ENCODE measurements around the gene MAP3K7.
"Not testable (repeated sequence)": the region's sequence is repeated elsewhere in the genome, so short reads cannot be mapped to it uniquely, and the experiment has no call there.

The MAP3K7 gene

DNA sequence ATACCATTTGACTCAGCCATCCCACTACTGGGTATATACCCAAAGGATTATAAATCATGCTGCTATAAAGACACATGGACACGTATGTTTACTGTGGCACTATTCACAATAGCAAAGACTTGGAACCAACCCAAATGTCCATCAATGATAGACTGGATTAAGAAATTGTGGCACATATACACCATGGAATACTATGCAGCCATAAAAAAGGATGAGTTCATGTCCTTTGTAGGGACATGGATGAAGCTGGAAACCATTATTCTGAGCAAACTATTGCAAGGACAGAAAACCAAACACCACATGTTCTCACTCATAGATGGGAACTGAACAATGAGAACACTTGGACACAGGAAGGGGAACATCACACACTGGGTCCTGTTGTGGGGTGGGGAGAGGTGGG is 19.2 kb downstream of the MAP3K7 start:
- not testable (repeated sequence) for H3K4me3 ChIP-seq (ENCODE audit: low read length); H2AFZ ChIP-seq (ENCODE audit: low read depth, low read length); H3K9me3 ChIP-seq (ENCODE audit: low read length); H3K4me1 ChIP-seq (ENCODE audit: insufficient read depth, low read length); H3K27me3 ChIP-seq (ENCODE audit: insufficient read depth, low read length)
- H3K36me3 ChIP-seq (ENCODE audit: insufficient read depth, low read length) = peaks cover 16% of the 10 kb centered on the region

DNA sequence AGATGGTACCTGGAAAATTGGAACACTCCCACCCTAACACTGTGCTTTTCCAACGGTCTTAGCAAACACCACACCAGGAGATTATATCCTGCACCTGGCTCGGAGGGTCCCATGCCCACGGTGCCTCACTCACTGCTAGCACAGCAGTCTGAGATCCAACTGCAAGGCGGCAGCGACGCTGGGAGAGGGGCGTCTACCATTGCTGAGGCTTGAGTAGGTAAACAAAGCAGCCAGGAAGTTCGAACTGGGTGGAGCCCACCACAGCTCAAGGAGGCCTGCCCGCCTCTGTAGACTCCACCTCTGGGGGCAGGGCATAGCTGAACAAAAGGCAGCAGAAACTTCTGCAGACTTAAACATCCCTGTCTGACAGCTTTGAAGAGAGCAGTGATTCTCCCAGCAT is 24.5 kb downstream of the MAP3K7 start:
- not testable (repeated sequence) for H2AFZ ChIP-seq (ENCODE audit: low read depth, low read length); H3K9me3 ChIP-seq (ENCODE audit: low read length); H3K4me3 ChIP-seq (ENCODE audit: low read length); H3K4me1 ChIP-seq (ENCODE audit: insufficient read depth, low read length); H3K27me3 ChIP-seq (ENCODE audit: insufficient read depth, low read length)
- H3K36me3 ChIP-seq (ENCODE audit: insufficient read depth, low read length) = peaks cover 32% of the 10 kb centered on the region

DNA sequence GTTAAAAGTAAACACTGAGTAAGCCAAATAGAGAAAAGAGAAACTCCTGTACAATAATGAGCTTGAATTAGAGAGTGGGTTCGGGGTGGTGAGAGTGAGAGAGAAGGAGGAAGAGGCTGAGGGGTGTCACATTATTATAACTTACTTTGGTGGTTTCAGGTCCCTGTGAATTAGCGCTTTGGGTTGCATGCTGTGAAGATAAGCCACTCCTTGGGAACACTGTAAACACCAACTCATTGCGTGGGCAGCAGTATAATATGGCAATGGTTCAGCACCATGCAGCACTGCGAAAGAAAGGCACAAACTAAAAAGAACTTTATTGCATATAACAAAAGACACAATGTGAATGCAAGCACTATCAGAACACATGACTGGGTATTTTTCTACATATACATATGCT is 26.9 kb downstream of the MAP3K7 start:
- Histone ChIP-seq H3K4me1 (ENCODE audit: insufficient read depth, low read length) (no peaks in the 10 kb centered on the region), H3K9me3 (ENCODE audit: low read length) (peaks cover 9% of the 10 kb centered on the region), H3K4me3 (ENCODE audit: low read length) (no peak overlapping the region), H3K36me3 (ENCODE audit: insufficient read depth, low read length) (peaks cover 46% of the 10 kb centered on the region), H3K27me3 (ENCODE audit: insufficient read depth, low read length) (no peaks in the 10 kb centered on the region), H2AFZ (ENCODE audit: low read depth, low read length) (no peak overlapping the region)

DNA sequence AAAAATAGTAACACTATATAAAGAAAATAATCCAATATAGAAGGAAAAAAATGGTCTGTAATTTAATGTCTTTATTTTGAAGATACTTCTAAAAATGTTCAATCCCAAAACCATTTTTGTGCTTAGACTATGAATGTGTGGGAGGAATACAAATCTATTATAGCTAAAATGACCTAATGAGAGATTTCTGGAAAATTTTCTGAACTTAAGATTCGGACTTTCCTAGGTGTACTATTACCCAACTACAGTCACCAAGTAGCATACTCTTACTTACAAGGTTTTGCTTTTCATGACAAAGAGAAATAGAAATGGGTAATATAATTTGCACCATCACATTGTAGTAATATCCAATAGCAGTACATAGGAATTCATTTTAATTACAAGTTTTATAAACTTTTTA is 29.9 kb downstream of the MAP3K7 start:
- no peaks in the 10 kb centered on the region for H3K4me1 ChIP-seq (ENCODE audit: insufficient read depth, low read length)
- H3K27me3 ChIP-seq (ENCODE audit: insufficient read depth, low read length) = no peaks in the 10 kb centered on the region
- H3K4me3 ChIP-seq (ENCODE audit: low read length) = no peak overlapping the region
- H3K9me3 ChIP-seq (ENCODE audit: low read length) = peaks cover 2% of the 10 kb centered on the region
- H3K36me3 ChIP-seq (ENCODE audit: insufficient read depth, low read length) = peaks cover 63% of the 10 kb centered on the region
- H2AFZ ChIP-seq (ENCODE audit: low read depth, low read length) = no peak overlapping the region

DNA sequence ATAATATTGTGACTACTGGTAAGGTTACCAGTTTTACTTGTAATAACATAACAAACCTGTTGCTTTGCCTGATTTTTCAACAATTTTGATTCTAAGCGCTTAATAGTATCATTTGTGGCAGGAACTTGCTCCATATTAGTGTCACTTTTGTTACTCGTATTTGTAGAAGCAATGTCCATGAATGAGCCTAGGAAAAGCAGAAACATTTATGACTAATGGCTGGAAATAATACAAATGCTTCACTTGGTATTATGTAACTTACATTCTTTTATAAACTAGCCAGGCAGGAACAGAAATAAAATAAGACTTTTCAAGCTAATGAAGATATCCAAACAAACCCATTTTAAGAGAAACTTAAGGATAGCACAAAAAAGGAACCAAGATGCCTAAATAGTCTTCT is 38.9 kb downstream of the MAP3K7 start:
- no peaks in the 10 kb centered on the region for H3K9me3 ChIP-seq (ENCODE audit: low read length)
- no peak overlapping the region for H3K4me3 ChIP-seq (ENCODE audit: low read length)
- no peaks in the 10 kb centered on the region for H3K4me1 ChIP-seq (ENCODE audit: insufficient read depth, low read length)
- peaks cover 89% of the 10 kb centered on the region for H3K36me3 ChIP-seq (ENCODE audit: insufficient read depth, low read length)
- no peak overlapping the region for H2AFZ ChIP-seq (ENCODE audit: low read depth, low read length)
- H3K27me3 ChIP-seq (ENCODE audit: insufficient read depth, low read length) = no peaks in the 10 kb centered on the region

DNA sequence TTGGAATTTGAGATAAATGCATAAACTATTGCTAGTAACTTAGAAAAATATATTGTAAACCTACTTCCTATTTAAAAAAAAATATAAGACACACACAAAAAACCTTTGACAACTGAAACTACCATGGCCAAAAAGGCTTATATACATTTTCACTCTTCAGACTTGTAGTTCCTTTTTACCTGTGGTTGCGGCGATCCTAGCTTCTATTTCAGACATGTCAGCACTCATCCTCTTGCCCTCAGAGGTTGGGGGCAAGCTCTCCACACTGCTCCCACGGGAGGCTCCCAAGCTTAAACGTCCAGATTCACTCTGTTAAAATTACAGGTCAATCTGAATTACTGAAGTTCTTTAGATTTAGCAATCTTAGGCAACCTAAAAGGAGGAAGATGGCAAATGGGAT is 39.8 kb downstream of the MAP3K7 start:
- no peak overlapping the region for H3K4me3 ChIP-seq (ENCODE audit: low read length)
- H3K4me1 ChIP-seq (ENCODE audit: insufficient read depth, low read length) = no peaks in the 10 kb centered on the region
- H3K27me3 ChIP-seq (ENCODE audit: insufficient read depth, low read length) = no peaks in the 10 kb centered on the region
- H3K36me3 ChIP-seq (ENCODE audit: insufficient read depth, low read length) = peaks cover 87% of the 10 kb centered on the region
- no peaks in the 10 kb centered on the region for H3K9me3 ChIP-seq (ENCODE audit: low read length)
- H2AFZ ChIP-seq (ENCODE audit: low read depth, low read length) = no peak overlapping the region

DNA sequence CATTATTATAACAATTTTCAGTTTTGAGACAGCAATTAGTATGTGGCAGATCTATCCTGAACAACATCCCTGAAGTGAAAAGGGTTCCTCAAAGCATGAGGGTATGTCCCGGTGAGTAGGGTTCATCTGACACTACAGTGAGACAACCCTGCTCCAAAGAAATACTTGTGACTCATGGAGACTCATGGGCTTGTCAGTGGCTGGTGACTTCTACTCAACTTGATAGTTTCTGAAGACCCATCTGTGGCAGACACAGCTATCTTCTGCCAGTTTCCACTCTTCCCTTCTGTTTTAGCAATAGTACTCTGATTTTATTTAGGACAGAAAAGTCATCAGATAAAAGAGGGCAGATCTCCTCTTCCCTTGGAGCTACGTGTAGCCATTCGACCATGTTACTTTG is 41.4 kb downstream of the MAP3K7 start:
- peaks cover 83% of the 10 kb centered on the region for H3K36me3 ChIP-seq (ENCODE audit: insufficient read depth, low read length)
- H3K9me3 ChIP-seq (ENCODE audit: low read length) = no peaks in the 10 kb centered on the region
- no peaks in the 10 kb centered on the region for H3K27me3 ChIP-seq (ENCODE audit: insufficient read depth, low read length)
- no peak overlapping the region for H3K4me3 ChIP-seq (ENCODE audit: low read length)
- no peaks in the 10 kb centered on the region for H3K4me1 ChIP-seq (ENCODE audit: insufficient read depth, low read length)
- H2AFZ ChIP-seq (ENCODE audit: low read depth, low read length) = no peak overlapping the region

DNA sequence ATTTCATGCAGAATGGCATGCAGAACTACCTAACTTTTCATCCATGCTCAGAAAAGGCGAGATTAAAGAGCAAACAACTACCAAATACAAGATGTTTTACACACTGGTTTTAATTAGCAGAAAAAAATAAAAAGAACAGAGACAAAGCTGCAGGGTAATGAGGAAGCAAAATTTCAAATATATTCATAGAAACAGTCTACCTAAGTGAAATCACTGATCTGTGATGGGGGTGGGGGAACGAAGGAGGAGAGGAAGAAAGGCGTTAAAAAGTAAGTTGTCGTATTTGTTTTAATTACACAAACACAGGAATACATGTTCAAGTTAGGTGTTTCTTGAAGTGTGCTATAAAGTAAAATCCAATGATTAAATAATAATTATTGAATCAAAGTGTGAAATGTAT is 42.1 kb downstream of the MAP3K7 start:
- Histone ChIP-seq H3K9me3 (ENCODE audit: low read length) (no peaks in the 10 kb centered on the region), H3K36me3 (ENCODE audit: insufficient read depth, low read length) (peaks cover 77% of the 10 kb centered on the region), H3K27me3 (ENCODE audit: insufficient read depth, low read length) (no peaks in the 10 kb centered on the region), H2AFZ (ENCODE audit: low read depth, low read length) (no peak overlapping the region), H3K4me1 (ENCODE audit: insufficient read depth, low read length) (no peaks in the 10 kb centered on the region), H3K4me3 (ENCODE audit: low read length) (no peak overlapping the region)

DNA sequence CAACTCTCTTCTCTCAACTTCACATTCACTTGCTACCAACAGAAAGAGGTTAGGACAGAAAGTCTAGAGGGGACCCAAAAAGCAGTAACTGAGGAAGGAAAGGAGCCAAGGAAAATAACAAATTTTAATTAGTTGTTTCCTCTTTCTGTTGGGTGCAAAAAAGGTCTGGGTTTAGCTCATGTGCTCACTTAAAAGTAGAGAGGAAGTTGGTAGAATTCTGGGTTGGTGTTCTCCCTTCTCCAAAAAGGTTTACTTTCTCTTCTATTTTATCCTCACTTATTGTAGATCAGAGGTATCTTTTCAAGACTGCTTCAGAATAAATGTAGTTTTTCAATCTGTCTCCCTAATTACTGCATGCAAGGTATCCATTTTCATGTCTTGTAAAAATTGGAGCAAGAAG is 42.8 kb downstream of the MAP3K7 start:
- H2AFZ ChIP-seq (ENCODE audit: low read depth, low read length) = no peak overlapping the region
- no peaks in the 10 kb centered on the region for H3K27me3 ChIP-seq (ENCODE audit: insufficient read depth, low read length)
- H3K4me1 ChIP-seq (ENCODE audit: insufficient read depth, low read length) = no peaks in the 10 kb centered on the region
- peaks cover 72% of the 10 kb centered on the region for H3K36me3 ChIP-seq (ENCODE audit: insufficient read depth, low read length)
- H3K9me3 ChIP-seq (ENCODE audit: low read length) = no peaks in the 10 kb centered on the region
- no peak overlapping the region for H3K4me3 ChIP-seq (ENCODE audit: low read length)

DNA sequence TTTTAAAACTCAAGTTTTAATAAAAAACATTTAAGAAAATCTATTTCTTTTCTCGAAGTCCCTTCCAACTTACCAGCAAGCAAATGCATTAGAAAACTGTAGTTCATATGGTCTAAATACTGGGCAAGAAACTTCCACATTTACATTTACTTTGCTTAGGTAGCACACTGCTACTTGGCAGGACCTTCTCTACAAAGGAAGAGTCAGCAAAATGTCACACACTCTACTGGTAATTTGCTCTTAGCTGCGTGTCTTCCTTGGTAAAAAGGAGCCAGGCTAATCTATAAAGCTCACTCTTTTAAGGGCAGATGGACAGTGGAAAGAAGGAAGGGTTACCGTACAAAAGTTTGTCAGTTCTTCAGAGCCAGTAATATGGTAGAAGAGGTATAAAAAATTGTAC is 45.7 kb downstream of the MAP3K7 start:
- H3K4me3 ChIP-seq (ENCODE audit: low read length) = no peak overlapping the region
- H3K27me3 ChIP-seq (ENCODE audit: insufficient read depth, low read length) = no peaks in the 10 kb centered on the region
- H2AFZ ChIP-seq (ENCODE audit: low read depth, low read length) = no peak overlapping the region
- peaks cover 46% of the 10 kb centered on the region for H3K36me3 ChIP-seq (ENCODE audit: insufficient read depth, low read length)
- no peaks in the 10 kb centered on the region for H3K9me3 ChIP-seq (ENCODE audit: low read length)
- peaks cover 27% of the 10 kb centered on the region for H3K4me1 ChIP-seq (ENCODE audit: insufficient read depth, low read length)

DNA sequence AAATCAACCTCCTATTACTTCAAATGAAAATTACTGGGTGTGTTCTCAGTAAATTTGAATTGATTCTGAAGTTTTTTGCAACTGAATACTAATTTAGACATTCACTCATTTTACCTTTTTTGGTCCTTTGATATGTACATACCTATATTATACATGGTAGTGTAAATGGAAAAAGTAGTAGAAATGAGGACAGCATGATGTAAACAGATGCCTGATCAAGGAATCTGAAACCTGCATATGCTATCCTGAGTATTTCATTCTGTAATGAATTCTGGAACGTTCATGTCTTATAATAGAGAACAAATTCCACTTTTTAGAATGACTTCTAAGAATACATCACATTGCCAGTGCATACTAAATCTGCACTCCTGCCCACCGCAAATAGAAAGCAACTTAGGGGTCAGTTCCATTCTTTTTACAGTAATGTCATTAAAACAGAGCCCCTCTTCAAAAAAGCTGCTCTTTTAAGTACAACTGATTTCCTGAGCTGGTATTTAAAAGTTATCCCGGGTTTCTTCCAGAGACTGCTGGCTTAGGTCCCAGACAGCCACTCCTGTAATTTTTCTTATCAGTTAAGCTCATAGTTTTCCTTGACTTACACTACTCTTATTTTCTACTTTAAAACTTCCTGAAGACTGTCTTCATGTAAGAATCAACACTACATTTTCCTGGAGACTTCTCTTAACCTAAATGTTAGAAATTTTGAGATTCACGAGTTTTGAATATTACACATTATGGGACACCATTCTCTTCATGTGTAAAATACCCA is 48.4 kb downstream of the MAP3K7 start:
- Histone ChIP-seq H3K27me3 (ENCODE audit: insufficient read depth, low read length) (no peaks in the 10 kb centered on the region), H3K36me3 (ENCODE audit: insufficient read depth, low read length) (peaks cover 24% of the 10 kb centered on the region), H3K4me1 (ENCODE audit: insufficient read depth, low read length) (peaks cover 41% of the 10 kb centered on the region), H2AFZ (ENCODE audit: low read depth, low read length) (no peak overlapping the region), H3K4me3 (ENCODE audit: low read length) (no peak overlapping the region), H3K9me3 (ENCODE audit: low read length) (no peaks in the 10 kb centered on the region)

DNA sequence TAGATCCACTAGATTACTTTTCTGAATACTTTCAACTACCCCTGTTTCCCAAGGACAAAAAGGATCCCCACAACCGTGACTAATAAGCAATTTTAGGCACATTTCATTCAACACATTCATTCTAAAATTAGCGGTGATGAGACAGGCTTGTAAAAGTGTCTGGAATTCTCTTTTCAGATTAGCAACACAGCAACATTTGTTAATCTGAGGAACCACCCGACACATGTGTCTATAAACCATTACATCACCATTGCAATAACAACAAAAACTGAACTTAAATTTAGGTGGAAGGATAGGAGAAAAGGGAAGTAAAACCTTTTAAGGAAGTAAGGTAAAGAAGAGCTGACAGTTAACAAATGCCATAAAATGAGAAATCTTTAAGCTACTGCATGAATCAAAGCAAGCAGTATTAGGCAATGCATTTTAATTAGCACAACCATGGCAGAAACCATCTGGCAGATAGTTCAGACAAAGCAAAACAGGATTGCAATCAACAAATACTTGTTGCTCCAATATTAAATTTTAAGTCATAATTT is 49.1 kb downstream of the MAP3K7 start:
- Histone ChIP-seq H3K27me3 (ENCODE audit: insufficient read depth, low read length) (no peaks in the 10 kb centered on the region), H3K36me3 (ENCODE audit: insufficient read depth, low read length) (peaks cover 25% of the 10 kb centered on the region), H3K4me1 (ENCODE audit: insufficient read depth, low read length) (peaks cover 45% of the 10 kb centered on the region), H3K9me3 (ENCODE audit: low read length) (no peaks in the 10 kb centered on the region), H2AFZ (ENCODE audit: low read depth, low read length) (no peak overlapping the region), H3K4me3 (ENCODE audit: low read length) (no peak overlapping the region)

DNA sequence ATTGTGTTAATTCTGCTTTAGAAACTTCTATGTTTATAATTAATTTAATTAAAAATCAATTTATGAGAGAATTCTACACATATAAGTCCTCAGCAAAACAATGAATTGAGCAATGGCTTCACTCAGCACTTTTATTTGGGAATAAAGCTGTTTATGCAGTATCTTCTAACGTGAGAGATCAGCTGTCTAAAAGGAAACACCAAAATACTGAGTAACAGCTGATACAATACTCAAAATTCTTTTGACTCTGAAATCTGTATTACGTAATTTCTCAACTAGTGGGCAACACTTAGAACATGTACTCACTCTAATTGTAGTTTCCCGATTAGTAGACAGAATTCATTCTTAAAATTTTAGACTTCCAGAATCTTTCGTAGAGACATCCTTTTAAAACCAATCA is 49.8 kb downstream of the MAP3K7 start:
- H3K4me1 ChIP-seq (ENCODE audit: insufficient read depth, low read length) = peaks cover 45% of the 10 kb centered on the region
- no peak overlapping the region for H3K4me3 ChIP-seq (ENCODE audit: low read length)
- H3K9me3 ChIP-seq (ENCODE audit: low read length) = no peaks in the 10 kb centered on the region
- H3K36me3 ChIP-seq (ENCODE audit: insufficient read depth, low read length) = peaks cover 20% of the 10 kb centered on the region
- H3K27me3 ChIP-seq (ENCODE audit: insufficient read depth, low read length) = no peaks in the 10 kb centered on the region
- no peak overlapping the region for H2AFZ ChIP-seq (ENCODE audit: low read depth, low read length)

DNA sequence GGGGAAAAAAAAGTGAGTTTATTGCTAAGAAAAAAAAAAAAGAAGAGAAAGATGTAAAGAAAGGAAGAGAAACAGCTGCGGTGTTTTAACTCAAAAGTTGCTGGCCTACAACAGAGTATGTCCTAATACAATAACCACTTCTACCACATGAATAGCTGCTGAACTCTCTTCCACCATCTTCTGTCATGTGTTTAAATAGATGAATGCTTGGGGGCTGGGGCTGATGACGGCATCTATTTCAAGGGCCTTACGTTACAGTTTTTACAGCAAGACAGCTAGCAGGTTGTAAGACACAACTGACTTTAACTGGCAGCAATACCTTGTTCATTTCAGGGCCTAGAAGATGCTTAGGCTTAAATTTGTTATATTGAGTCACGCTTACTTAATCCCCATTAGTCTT is 50.4 kb downstream of the MAP3K7 start:
- peaks cover 45% of the 10 kb centered on the region for H3K4me1 ChIP-seq (ENCODE audit: insufficient read depth, low read length)
- no peak overlapping the region for H2AFZ ChIP-seq (ENCODE audit: low read depth, low read length)
- H3K9me3 ChIP-seq (ENCODE audit: low read length) = no peaks in the 10 kb centered on the region
- no peaks in the 10 kb centered on the region for H3K27me3 ChIP-seq (ENCODE audit: insufficient read depth, low read length)
- H3K36me3 ChIP-seq (ENCODE audit: insufficient read depth, low read length) = peaks cover 18% of the 10 kb centered on the region
- H3K4me3 ChIP-seq (ENCODE audit: low read length) = no peak overlapping the region
